ENCODE data around the gene CD69.

CD69 gene

GRCh38 chr12:9731393-9731792, 29.3 kb downstream of the CD69 start:
- H3K4me3 ChIP-seq (ENCODE audit: low read length in 2 of 2): no peak overlapping the region
- no peaks in the 10 kb centered on the region for H3K36me3 ChIP-seq (ENCODE audit: control insufficient read depth in 2 of 2, insufficient read depth in 2 of 2, low read length in 2 of 2)
- no peaks in the 10 kb centered on the region for H3K9me3 ChIP-seq (ENCODE audit: control insufficient read depth in 2 of 2, low read length in 2 of 2)
- H3K9ac ChIP-seq (ENCODE audit: low read length in 2 of 2): no peak overlapping the region
- H3K27ac ChIP-seq (ENCODE audit: low read length): no peak overlapping the region
- H3K4me1 ChIP-seq (ENCODE audit: control insufficient read depth, insufficient read depth, low read length): no peaks in the 10 kb centered on the region
- H3K27me3 ChIP-seq (ENCODE audit: control insufficient read depth in 1 of 2, insufficient read depth in 2 of 2, low read length in 2 of 2): no peaks in the 10 kb centered on the region

DNA sequence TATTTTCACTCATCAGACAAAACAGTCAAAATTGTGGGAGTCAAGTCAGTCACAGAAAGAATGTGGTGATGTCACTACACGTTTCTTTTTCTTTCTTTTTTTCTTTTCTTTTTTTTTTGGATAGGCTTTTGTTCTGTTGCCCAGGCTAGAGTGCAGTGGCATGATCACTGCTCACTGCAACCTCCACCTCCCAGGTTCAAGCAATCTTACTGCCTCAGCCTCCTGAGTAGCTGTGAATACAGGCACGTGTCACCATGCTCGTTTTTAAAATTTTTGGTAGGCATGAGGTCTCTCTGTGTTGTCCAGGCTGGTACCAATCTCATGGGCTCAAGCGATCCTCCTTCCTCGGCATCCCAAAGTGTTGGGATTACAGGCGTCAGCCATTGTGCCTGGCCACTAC, 30.1 kb downstream of the CD69 start:
- Histone ChIP-seq H3K27me3 (ENCODE audit: control insufficient read depth in 1 of 2, insufficient read depth in 2 of 2, low read length in 2 of 2) (no peaks in the 10 kb centered on the region), H3K4me1 (ENCODE audit: control insufficient read depth, insufficient read depth, low read length) (no peaks in the 10 kb centered on the region), H3K27ac (ENCODE audit: low read length) (no peak overlapping the region), H3K4me3 (ENCODE audit: low read length in 2 of 2) (no peak overlapping the region), H3K36me3 (ENCODE audit: control insufficient read depth in 2 of 2, insufficient read depth in 2 of 2, low read length in 2 of 2) (no peaks in the 10 kb centered on the region), H3K9me3 (ENCODE audit: control insufficient read depth in 2 of 2, low read length in 2 of 2) (no peaks in the 10 kb centered on the region), H3K9ac (ENCODE audit: low read length in 2 of 2) (no peak overlapping the region)

GRCh38 chr12:9730011-9730410, 30.7 kb downstream of the CD69 start:
- Histone ChIP-seq H3K27ac (ENCODE audit: low read length) (no peak overlapping the region), H3K9ac (ENCODE audit: low read length in 2 of 2) (no peak overlapping the region), H3K4me1 (ENCODE audit: control insufficient read depth, insufficient read depth, low read length) (no peaks in the 10 kb centered on the region), H3K9me3 (ENCODE audit: control insufficient read depth in 2 of 2, low read length in 2 of 2) (no peaks in the 10 kb centered on the region), H3K4me3 (ENCODE audit: low read length in 2 of 2) (no peak overlapping the region), H3K36me3 (ENCODE audit: control insufficient read depth in 2 of 2, insufficient read depth in 2 of 2, low read length in 2 of 2) (no peaks in the 10 kb centered on the region), H3K27me3 (ENCODE audit: control insufficient read depth in 1 of 2, insufficient read depth in 2 of 2, low read length in 2 of 2) (no peaks in the 10 kb centered on the region)

DNA sequence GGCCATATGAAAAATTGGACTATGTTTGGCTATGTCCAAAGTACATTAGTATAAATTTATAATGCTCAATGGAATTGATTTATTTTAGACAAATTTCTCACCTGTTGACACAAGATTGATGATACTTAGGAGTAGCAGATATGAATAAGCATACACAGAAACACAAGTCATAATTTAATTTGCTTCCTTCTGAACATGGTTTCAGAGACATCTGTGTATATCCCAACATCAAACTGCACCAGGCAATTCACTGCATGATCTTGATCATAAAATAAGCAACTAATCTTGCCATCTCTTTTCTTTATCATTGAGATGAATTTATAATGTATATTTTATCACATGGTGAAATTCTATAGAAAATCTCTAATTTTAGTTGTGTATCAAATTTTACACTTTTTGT, 31.6 kb downstream of the CD69 start:
- Histone ChIP-seq H3K36me3 (ENCODE audit: control insufficient read depth in 2 of 2, insufficient read depth in 2 of 2, low read length in 2 of 2) (no peaks in the 10 kb centered on the region), H3K27me3 (ENCODE audit: control insufficient read depth in 1 of 2, insufficient read depth in 2 of 2, low read length in 2 of 2) (no peaks in the 10 kb centered on the region), H3K27ac (ENCODE audit: low read length) (no peak overlapping the region), H3K4me1 (ENCODE audit: control insufficient read depth, insufficient read depth, low read length) (no peaks in the 10 kb centered on the region), H3K9ac (ENCODE audit: low read length in 2 of 2) (no peak overlapping the region), H3K9me3 (ENCODE audit: control insufficient read depth in 2 of 2, low read length in 2 of 2) (no peaks in the 10 kb centered on the region), H3K4me3 (ENCODE audit: low read length in 2 of 2) (no peak overlapping the region)

- H3K9me3 ChIP-seq (ENCODE audit: control insufficient read depth in 2 of 2, low read length in 2 of 2): no peaks in the 10 kb centered on the region
- H3K4me1 ChIP-seq (ENCODE audit: control insufficient read depth, insufficient read depth, low read length): no peaks in the 10 kb centered on the region
- H3K4me3 ChIP-seq (ENCODE audit: low read length in 2 of 2): no peak overlapping the region
- no peak overlapping the region for H3K9ac ChIP-seq (ENCODE audit: low read length in 2 of 2)
- no peaks in the 10 kb centered on the region for H3K36me3 ChIP-seq (ENCODE audit: control insufficient read depth in 2 of 2, insufficient read depth in 2 of 2, low read length in 2 of 2)
- no peaks in the 10 kb centered on the region for H3K27me3 ChIP-seq (ENCODE audit: control insufficient read depth in 1 of 2, insufficient read depth in 2 of 2, low read length in 2 of 2)
- H3K27ac ChIP-seq (ENCODE audit: low read length): no peak overlapping the region
These were observed 32.9 kb downstream of the CD69 start for GRCh38 chr12:9727813-9728212.

DNA sequence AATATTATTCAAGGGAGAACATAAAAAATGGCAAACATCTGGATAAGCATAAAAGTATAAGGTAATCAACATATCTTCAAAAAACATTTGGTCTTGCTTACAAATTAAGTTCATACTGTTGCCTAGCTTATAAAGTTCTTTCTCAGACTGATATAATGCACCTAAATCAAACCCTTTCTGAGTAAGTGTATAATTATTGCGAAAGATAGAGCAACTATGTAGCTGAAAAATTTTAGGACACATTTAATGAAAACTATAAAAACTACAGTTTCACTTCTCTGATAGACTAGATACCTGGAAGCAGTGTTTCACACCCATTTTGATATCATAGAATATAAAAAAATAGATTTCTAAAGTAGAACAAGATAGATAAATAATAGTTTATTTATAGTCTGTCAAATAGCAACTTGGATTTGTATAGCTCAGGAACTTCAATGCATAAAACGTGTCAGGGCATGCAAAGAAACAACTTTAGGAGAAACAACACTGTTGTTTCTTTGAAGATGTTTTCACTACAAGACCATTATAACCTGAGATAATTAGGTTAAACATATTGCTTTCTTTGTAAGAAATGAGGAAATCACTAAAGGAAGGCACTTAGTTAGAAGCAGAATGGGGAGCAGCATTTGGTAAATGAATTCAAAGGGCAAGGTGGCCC, 35.4 kb downstream of the CD69 start:
- Histone ChIP-seq H3K27me3 (ENCODE audit: control insufficient read depth in 1 of 2, insufficient read depth in 2 of 2, low read length in 2 of 2) (no peaks in the 10 kb centered on the region), H3K36me3 (ENCODE audit: control insufficient read depth in 2 of 2, insufficient read depth in 2 of 2, low read length in 2 of 2) (no peaks in the 10 kb centered on the region), H3K4me1 (ENCODE audit: control insufficient read depth, insufficient read depth, low read length) (no peaks in the 10 kb centered on the region), H3K4me3 (ENCODE audit: low read length in 2 of 2) (no peak overlapping the region), H3K9ac (ENCODE audit: low read length in 2 of 2) (no peak overlapping the region), H3K9me3 (ENCODE audit: control insufficient read depth in 2 of 2, low read length in 2 of 2) (no peaks in the 10 kb centered on the region), H3K27ac (ENCODE audit: low read length) (no peak overlapping the region)

- Histone ChIP-seq H3K9ac (ENCODE audit: low read length in 2 of 2) (no peak overlapping the region), H3K27ac (ENCODE audit: low read length) (no peak overlapping the region), H3K36me3 (ENCODE audit: control insufficient read depth in 2 of 2, insufficient read depth in 2 of 2, low read length in 2 of 2) (no peaks in the 10 kb centered on the region)
These were observed 36.7 kb downstream of the CD69 start for GRCh38 chr12:9724023-9724422.

DNA sequence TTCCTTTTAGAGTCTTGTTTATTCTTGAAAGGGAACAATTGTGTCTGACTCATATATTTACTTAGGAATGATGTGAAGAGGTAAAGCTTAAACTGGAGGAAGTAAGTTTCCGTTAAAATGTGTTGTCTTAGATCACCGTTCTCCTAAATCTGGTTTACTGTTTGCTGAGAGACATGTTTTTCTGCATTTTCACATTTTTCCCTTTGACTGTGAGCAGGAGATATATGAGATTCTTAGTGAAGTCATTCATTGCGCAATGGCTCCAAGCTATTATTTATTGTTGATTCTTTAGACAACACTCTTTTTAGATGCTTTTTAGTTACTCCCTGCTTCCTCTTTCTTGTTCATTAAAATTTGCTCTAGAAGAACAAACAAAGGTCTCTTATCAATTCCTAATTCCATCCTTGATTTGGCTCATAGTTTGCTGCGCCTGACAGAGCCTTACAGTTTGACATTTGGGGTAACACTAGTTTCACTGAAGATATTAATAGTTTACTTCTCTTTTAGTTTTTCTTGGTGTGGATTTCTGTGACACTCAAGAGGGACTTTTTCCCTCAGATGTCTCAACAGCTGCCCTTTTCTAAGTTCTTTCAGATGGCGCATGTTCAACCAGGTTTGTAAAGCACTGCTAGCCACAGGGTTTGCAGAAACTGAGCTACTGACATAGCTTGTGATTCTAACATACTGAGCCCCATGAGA, 39.2 kb downstream of the CD69 start:
- Histone ChIP-seq H3K27ac (ENCODE audit: low read length) (no peak overlapping the region), H3K36me3 (ENCODE audit: control insufficient read depth in 2 of 2, insufficient read depth in 2 of 2, low read length in 2 of 2) (no peaks in the 10 kb centered on the region), H3K4me3 (ENCODE audit: low read length in 2 of 2) (no peak overlapping the region), H3K4me1 (ENCODE audit: control insufficient read depth, insufficient read depth, low read length) (no peaks in the 10 kb centered on the region), H3K27me3 (ENCODE audit: control insufficient read depth in 1 of 2, insufficient read depth in 2 of 2, low read length in 2 of 2) (no peaks in the 10 kb centered on the region), H3K9me3 (ENCODE audit: control insufficient read depth in 2 of 2, low read length in 2 of 2) (no peaks in the 10 kb centered on the region), H3K9ac (ENCODE audit: low read length in 2 of 2) (no peak overlapping the region)

More at GRCh38 chr12:9724023-9724422, 36.7 kb downstream of the CD69 start:
- Histone ChIP-seq H3K27me3 (ENCODE audit: control insufficient read depth in 1 of 2, insufficient read depth in 2 of 2, low read length in 2 of 2) (no peaks in the 10 kb centered on the region), H3K4me3 (ENCODE audit: low read length in 2 of 2) (no peak overlapping the region), H3K9me3 (ENCODE audit: control insufficient read depth in 2 of 2, low read length in 2 of 2) (no peaks in the 10 kb centered on the region), H3K4me1 (ENCODE audit: control insufficient read depth, insufficient read depth, low read length) (no peaks in the 10 kb centered on the region)

DNA sequence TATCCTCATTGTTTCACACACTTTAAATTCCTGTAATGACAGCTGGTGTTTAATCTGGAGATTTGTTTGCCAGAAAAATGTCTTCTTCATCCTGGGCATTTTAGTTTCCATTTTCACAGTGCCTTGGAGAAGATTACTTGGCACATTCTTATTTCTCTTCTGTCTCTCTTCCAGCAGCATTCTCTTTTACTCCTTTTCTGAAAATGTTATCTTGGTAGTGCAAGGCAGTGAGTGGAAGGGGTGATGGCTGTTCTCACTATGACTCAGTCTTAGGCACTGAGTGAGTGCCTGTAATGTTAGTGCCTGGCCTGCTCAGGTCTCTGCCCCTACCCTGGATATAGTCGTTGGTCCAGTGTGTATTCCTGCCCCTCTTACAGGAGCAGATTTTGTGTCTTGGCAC, 40.9 kb downstream of the CD69 start:
- H3K27ac ChIP-seq (ENCODE audit: low read length): no peak overlapping the region

DNA sequence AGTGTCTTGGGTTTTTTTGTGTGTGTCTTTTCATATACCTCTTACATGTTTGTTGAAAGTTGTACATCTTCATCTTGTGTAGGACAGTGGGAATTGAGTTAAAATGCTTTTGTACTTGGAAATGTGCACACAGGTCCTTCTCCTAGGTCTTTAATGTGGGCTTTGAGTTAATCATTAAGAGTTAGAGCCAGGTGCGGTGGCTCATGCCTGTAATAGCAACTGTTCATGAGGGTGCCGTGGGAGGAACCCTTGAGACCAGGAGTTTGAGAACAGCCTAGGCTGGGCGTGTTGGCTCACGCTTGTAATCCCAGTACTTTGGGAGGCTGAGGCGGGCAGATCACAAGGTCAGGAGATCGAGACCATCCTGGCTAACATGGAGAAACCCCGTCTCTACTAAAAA, 41.7 kb downstream of the CD69 start:
- Histone ChIP-seq H3K9ac (ENCODE audit: low read length in 2 of 2) (no peak overlapping the region), H3K4me3 (ENCODE audit: low read length in 2 of 2) (no peak overlapping the region), H3K4me1 (ENCODE audit: control insufficient read depth, insufficient read depth, low read length) (no peaks in the 10 kb centered on the region), H3K9me3 (ENCODE audit: control insufficient read depth in 2 of 2, low read length in 2 of 2) (no peaks in the 10 kb centered on the region), H3K27me3 (ENCODE audit: control insufficient read depth in 1 of 2, insufficient read depth in 2 of 2, low read length in 2 of 2) (no peaks in the 10 kb centered on the region), H3K27ac (ENCODE audit: low read length) (no peak overlapping the region), H3K36me3 (ENCODE audit: control insufficient read depth in 2 of 2, insufficient read depth in 2 of 2, low read length in 2 of 2) (no peaks in the 10 kb centered on the region)

More for the DNA sequence above, 40.9 kb downstream of the CD69 start:
- Histone ChIP-seq H3K36me3 (ENCODE audit: control insufficient read depth in 2 of 2, insufficient read depth in 2 of 2, low read length in 2 of 2) (no peaks in the 10 kb centered on the region), H3K4me3 (ENCODE audit: low read length in 2 of 2) (no peak overlapping the region), H3K9ac (ENCODE audit: low read length in 2 of 2) (no peak overlapping the region), H3K27me3 (ENCODE audit: control insufficient read depth in 1 of 2, insufficient read depth in 2 of 2, low read length in 2 of 2) (no peaks in the 10 kb centered on the region), H3K4me1 (ENCODE audit: control insufficient read depth, insufficient read depth, low read length) (no peaks in the 10 kb centered on the region), H3K9me3 (ENCODE audit: control insufficient read depth in 2 of 2, low read length in 2 of 2) (no peaks in the 10 kb centered on the region)
